ENCODE measurements around the gene BCOR.

Gene BCOR

GRCh38 chrX:40086569-40087335 is 11.0 kb downstream of the BCOR start:
- in situ Hi-C loops (cut with MboI; ENCODE audit: low sequenced_read_pairs) = no loop called here

- in situ Hi-C loops (cut with MboI; ENCODE audit: low sequenced_read_pairs) = no loop called here
These were observed 12.0 kb downstream of the BCOR start for GRCh38 chrX:40085714-40086113.

GRCh38 chrX:40085102-40085551 is 12.6 kb downstream of the BCOR start:
- in situ Hi-C loops (cut with MboI; ENCODE audit: low sequenced_read_pairs) = no loop called here

- in situ Hi-C loops (cut with MboI; ENCODE audit: low sequenced_read_pairs) = no loop called here
These were observed 13.2 kb downstream of the BCOR start for GRCh38 chrX:40084471-40085101.

GRCh38 chrX:40083979-40084359 is 13.8 kb downstream of the BCOR start:
- in situ Hi-C loops (cut with MboI; ENCODE audit: low sequenced_read_pairs) = no loop called here

- in situ Hi-C loops (cut with MboI; ENCODE audit: low sequenced_read_pairs) = no loop called here
These were observed 14.4 kb downstream of the BCOR start for GRCh38 chrX:40083120-40083978.

GRCh38 chrX:40082447-40083119 is 15.2 kb downstream of the BCOR start:
- in situ Hi-C loops (cut with MboI; ENCODE audit: low sequenced_read_pairs) = no loop called here

GRCh38 chrX:40081679-40082068 is 16.1 kb downstream of the BCOR start:
- in situ Hi-C loops (cut with MboI; ENCODE audit: low sequenced_read_pairs) = no loop called here

GRCh38 chrX:40080894-40081678 is 16.7 kb downstream of the BCOR start:
- in situ Hi-C loops (cut with MboI; ENCODE audit: low sequenced_read_pairs) = no loop called here

GRCh38 chrX:40079572-40079971 is 18.2 kb downstream of the BCOR start:
- in situ Hi-C loops (cut with MboI; ENCODE audit: low sequenced_read_pairs) = no loop called here

- in situ Hi-C loops (cut with MboI; ENCODE audit: low sequenced_read_pairs) = no loop called here
These were observed 19.1 kb downstream of the BCOR start for GRCh38 chrX:40078489-40079227.

- in situ Hi-C loops (cut with MboI; ENCODE audit: low sequenced_read_pairs) = no loop called here
These were observed 19.9 kb downstream of the BCOR start for GRCh38 chrX:40077906-40078305.

- in situ Hi-C loops (cut with MboI; ENCODE audit: low sequenced_read_pairs) = no loop called here
These were observed 20.8 kb downstream of the BCOR start for GRCh38 chrX:40076750-40077575.

- in situ Hi-C loops (cut with MboI; ENCODE audit: low sequenced_read_pairs) = no loop called here
These were observed 22.8 kb downstream of the BCOR start for GRCh38 chrX:40074959-40075332.

GRCh38 chrX:40074080-40074958 is 23.4 kb downstream of the BCOR start:
- in situ Hi-C loops (cut with MboI; ENCODE audit: low sequenced_read_pairs) = no loop called here

- in situ Hi-C loops (cut with MboI; ENCODE audit: low sequenced_read_pairs) = no loop called here
These were observed 24.2 kb downstream of the BCOR start for GRCh38 chrX:40073439-40074054.

- in situ Hi-C loops (cut with MboI; ENCODE audit: low sequenced_read_pairs) = no loop called here
These were observed 25.5 kb downstream of the BCOR start for GRCh38 chrX:40072246-40072645.

Measured in hTERT RPE-1 (cell line).